Calu3 (cell line): ENCODE data around the gene ACBD5. TPM values are rescaled to one million over a fixed set of nuclear protein-coding genes. Genes with fewer than 3 reads are reported as not detected.

ENCODE experiments used
- BruUV-seq: library from RNA; stranded (reverse); fragments of 400-500 nt; replicated peaks from 2 replicates; lab custom pipeline; 2021; lab: Mats Ljungman, UMichigan
- CTCF ChIA-PET: fragments of 300-600 bp; sonication (Branson Sonifier 250); formaldehyde crosslinking; loops from one replicate; lab custom pipeline; 2022; ENCODE audit warnings: antibody characterized with exemption; lab: Charles Lee
- DNase-seq: peaks from one replicate; pipeline ENCODE4 v3.0.0; 2022
- H3K27ac Mint-ChIP-seq: one replicate; pipeline ENCODE4 v1.8.0; 2022; ENCODE audit warnings: mixed read lengths; ENCODE audit not compliant: unreplicated experiment
- H3K27me3 Mint-ChIP-seq: one replicate; pipeline ENCODE4 v1.8.0; 2022; ENCODE audit warnings: mixed read lengths; ENCODE audit not compliant: unreplicated experiment
- H3K36me3 Mint-ChIP-seq: one replicate; pipeline ENCODE4 v1.8.0; 2022; ENCODE audit warnings: mild to moderate bottlenecking, moderate library complexity, mixed read lengths; ENCODE audit not compliant: insufficient read depth, unreplicated experiment
- H3K4me1 Mint-ChIP-seq: one replicate; pipeline ENCODE4 v1.8.0; 2022; ENCODE audit warnings: mild to moderate bottlenecking, low read depth, mixed read lengths; ENCODE audit not compliant: unreplicated experiment
- H3K4me3 Mint-ChIP-seq: one replicate; pipeline ENCODE4 v1.8.0; 2022; ENCODE audit warnings: mild to moderate bottlenecking, low read depth, moderate library complexity, mixed read lengths; ENCODE audit not compliant: unreplicated experiment
- H3K9me3 Mint-ChIP-seq: one replicate; pipeline ENCODE4 v1.8.0; 2022; ENCODE audit warnings: low read depth, mixed read lengths; ENCODE audit not compliant: unreplicated experiment
- CTCF ChIP-seq: fragments of 200-600 bp; IDR thresholded peaks from one replicate; pipeline ENCODE4 v1.8.0; 2022; ENCODE audit warnings: antibody characterized with exemption; ENCODE audit not compliant: unreplicated experiment
- intact Hi-C: fragments of 100-400 bp; cut with micrococcal nuclease; formaldehyde crosslinking; loops from one replicate; pipeline ENCODE4 v1.10.0; 2022; ENCODE audit not compliant: unreplicated experiment
- total RNA-seq: library from RNA; stranded (reverse); gene quantifications from 2 replicates; pipeline ENCODE4 v1.2.3, GENCODE V29; 2022

Gene ACBD5
- total RNA-seq, 1 experiment from 2014 or later: 34.1 TPM

- H3K36me3 Mint-ChIP-seq: peaks cover 27% of the 10 kb centered on the region
- intact Hi-C loops: no loop called here
- peaks cover 6% of the 10 kb centered on the region for H3K4me1 Mint-ChIP-seq
- TF ChIP-seq CTCF: no peak
- H3K4me3 Mint-ChIP-seq: no peak overlapping the region
- CTCF ChIA-PET: interaction anchor here (1.0 kb wide), 1 partner anchor 9 kb away, joined by 5 read pairs; no protein-coding TSS in a partner anchor
- DNase-seq: no peak
- no TSS peak for BruUV-seq
- H3K27me3 Mint-ChIP-seq: no peaks in the 10 kb centered on the region
- no peak overlapping the region for H3K27ac Mint-ChIP-seq
- no peaks in the 10 kb centered on the region for H3K9me3 Mint-ChIP-seq
Observed at GRCh38 chr10:27147701-27148100, 92.9 kb downstream of the ACBD5 start.

GRCh38 chr10:27145937-27146336, 94.7 kb downstream of the ACBD5 start:
- Mint-ChIP-seq H3K9me3 (no peaks in the 10 kb centered on the region), H3K27me3 (no peaks in the 10 kb centered on the region), H3K36me3 (peaks cover 31% of the 10 kb centered on the region), H3K27ac (no peak overlapping the region), H3K4me3 (no peak overlapping the region), H3K4me1 (no peaks in the 10 kb centered on the region)
- intact Hi-C loops: no loop called here
- BruUV-seq: no TSS peak
- CTCF ChIA-PET: no interaction called here
- TF ChIP-seq CTCF: no peak
- DNase-seq: no peak

Other genes starting within 250 kb of the ACBD5 start
- 9.0 and 10.2 TPM in 2 replicates for gene ANKRD26, start 140.3 kb downstream of the ACBD5 start, total RNA-seq
- 97.5 and 106 TPM in 2 replicates for gene YME1L1, start 86.4 kb downstream of the ACBD5 start, total RNA-seq
- 30.2 and 31.8 TPM in 2 replicates for gene MASTL, start 85.4 kb downstream of the ACBD5 start, total RNA-seq